Stimulated activated CD8-positive, alpha-beta memory T cell treated with anti-CD3 and anti-CD28 coated beads, Interleukin-12 subunit alpha, Interleukin-12 subunit beta, amount 100 ng/mL, for 4 hours (primary cell): Measurements from ENCODE around the gene CUL4B.
"Not testable (repeated sequence)": the region's sequence is repeated elsewhere in the genome, so short reads cannot be mapped to it uniquely, and the experiment has no call there.

Source experiments
- DNase-seq: peaks from one replicate; pipeline ENCODE4 v3.0.0-alpha.2; 2020; ENCODE audit warnings: low read depth

The CUL4B gene

DNA sequence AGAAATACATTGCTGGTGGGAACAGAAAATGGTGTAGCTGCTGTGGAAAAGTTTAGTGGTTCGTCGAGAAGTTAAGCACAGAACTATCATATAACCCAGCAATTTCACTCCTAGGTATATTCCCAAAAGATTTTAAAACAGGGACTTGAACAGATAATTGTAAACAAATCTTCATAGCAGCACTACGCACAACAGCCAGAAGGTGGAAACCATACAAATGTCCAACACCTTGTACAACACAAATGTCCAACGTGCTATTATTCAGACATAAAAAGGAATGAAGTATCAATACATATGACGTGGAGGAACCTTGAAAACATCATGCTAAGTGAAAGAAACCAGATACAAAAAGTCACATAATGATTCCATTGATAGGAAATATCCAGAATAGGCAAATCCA lies 37.9 kb downstream of the CUL4B start:
- no peak for DNase-seq

DNA sequence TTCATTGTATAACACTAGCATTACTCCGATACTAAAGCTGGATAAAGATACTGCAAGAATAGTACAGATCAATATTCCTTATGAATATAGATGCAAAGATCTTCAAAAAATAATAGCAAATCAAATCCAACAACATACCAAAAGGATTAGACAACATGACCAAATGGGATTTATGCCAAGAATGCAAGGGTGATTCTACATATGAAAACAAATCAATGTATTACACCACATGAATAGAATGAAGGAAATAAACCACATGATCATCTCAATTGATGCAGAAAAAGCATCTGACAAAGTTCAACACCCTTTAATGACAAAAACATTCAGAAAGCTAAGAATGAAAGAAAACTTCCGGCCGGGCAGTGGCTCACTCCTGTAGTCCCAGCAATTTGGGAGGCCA lies 42.8 kb downstream of the CUL4B start:
- no peak for DNase-seq

DNA sequence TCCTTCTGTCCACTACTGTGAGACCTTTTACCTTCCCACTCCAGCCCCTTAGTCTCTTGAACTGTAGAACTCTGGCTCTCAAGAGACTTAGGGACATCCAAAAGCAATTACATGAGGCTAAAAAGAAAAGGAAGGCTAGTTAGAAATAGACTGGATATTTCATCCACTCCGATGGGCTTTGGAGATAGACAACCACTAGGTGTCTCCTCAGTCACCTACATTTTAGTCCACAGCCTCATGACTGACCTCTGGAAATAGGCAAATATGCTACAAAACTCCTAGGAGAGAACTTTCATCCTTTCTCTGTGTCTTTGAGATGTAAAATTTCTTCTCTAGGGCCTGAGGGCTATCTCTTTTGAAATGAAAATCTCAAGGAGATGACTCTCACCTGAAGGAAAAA lies 46.5 kb downstream of the CUL4B start:
- no peak for DNase-seq

DNA sequence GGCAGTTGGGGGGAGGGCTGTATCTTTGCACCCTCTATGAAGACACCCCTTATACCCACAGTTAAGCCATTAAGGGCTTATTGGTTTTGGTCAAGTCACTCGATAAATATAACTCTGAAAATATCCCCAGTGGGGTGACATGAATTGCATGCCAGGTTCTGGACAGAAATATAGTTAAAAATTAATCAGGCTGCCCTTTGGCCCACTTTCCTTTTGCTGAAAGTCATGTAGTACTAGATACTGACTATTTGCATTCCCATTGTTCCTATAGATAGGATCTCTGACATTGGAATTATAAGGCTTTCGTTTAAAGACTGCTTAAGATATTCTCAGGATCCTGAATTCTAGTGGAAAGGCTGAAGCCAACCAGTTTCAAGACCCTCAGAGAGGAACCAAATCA lies 48.1 kb downstream of the CUL4B start:
- no peak for DNase-seq

DNA sequence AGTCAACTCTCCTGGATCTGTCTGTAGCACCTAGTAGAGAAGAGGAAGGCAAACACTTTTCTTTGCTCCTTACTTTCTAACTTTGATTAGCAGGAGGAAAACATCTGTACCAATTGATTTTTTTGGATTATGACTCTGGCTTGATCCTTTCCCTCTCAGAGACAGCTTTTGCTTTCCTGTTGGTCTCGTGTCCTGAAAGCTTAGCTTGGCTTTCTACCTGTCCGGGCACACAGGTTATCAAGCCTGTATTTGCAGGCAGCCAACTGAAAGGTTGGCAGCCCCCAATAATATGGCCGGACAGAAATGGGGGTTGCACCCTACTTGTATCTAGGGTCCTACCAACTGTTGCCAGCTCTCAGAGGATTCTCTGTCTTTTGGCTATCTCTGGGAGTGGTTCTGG lies 48.5 kb downstream of the CUL4B start:
- DNase-seq = no peak

DNA sequence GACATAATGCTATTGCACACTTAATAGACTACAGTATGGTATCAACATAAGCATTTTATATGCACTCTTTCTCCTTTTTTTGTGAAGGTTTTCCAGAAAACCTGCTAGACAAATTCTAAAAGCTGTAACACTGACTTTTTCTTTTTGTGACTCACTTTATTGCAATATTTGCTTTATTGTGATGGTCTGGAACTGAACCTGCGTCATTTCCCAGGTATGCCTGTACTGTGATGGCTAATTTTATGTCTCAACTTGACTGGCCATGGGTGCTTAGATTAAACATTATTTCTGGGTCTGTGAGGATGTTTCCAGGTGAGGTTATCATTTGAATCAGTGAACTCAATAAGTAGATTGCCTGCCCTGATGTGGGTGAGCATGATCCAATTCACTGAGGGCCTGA lies 56.2 kb downstream of the CUL4B start:
- DNase-seq = no peak

DNA sequence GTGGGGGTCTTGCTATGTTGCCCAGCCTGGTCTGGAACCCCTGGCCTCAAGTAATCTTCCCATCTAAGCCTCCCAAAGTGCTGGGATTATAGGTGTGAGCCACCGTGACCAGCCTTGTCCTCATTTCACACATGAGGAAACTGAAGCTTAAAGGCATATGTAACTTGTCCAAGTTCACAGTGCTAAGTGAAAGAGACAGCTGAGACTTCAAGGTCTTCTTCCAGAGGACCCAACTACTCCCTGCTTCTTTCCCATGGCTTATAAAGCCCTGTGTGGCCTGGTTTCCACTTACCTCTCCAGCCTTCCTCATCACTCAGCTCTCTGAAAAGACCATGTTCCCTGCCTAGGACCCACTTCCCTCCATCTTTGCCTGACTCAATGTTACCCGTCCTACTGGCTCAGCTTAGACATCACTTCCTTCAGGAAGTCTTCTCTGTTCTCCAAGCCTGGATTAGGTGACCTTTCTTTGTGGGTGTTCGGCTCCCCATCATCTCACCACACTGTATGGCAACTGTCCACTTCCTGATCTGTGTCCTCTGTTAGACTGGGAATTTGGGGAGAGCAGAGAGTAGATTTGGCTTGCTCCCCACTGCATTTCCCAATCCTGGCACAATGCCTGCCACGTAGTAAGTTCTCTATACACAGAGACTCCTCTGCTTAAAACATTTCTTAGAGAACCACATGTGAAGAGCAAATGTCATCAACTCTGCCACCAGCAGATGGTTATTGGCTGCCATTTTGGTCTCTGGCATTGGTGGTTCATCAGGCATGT lies 61.3 kb downstream of the CUL4B start:
- DNase-seq = no peak

DNA sequence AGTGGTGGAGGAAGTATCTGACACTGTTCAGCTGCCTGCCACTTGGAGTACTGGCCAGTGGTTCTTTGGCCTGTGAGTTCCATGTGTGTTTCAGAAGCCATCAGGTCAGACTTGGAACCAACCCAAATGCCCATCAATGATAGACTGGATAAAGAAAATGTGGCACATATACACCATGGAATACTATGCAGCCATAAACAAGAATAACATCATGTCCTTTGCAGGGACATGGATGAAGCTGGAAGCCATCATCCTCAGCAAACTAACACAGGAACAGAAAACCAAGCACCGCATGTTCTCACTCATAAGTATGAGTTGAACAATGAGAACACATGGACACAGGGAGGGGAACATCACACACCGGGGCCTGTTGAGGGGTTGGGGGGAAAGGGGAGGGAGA lies 70.6 kb downstream of the CUL4B start:
- DNase-seq = not testable (repeated sequence)

DNA sequence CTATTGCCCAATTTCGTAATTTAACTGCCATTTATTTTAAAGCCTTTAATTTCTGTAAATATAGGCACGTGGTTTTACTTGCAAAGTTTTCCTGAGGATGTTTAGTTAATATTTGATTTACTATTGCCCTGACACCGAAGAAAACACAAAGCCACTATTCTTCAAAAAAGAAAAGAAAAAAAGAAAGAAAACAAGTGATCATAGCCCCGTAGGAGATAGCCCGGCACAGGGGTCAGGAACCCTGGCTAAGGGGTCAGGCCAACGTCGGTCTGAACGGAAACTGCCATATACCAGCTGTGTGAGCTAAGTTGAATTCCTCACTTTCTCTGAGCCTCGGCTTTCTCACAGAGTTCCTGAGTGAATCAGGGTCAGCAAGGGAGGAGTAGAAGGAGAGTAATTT lies 74.0 kb downstream of the CUL4B start:
- no peak for DNase-seq

DNA sequence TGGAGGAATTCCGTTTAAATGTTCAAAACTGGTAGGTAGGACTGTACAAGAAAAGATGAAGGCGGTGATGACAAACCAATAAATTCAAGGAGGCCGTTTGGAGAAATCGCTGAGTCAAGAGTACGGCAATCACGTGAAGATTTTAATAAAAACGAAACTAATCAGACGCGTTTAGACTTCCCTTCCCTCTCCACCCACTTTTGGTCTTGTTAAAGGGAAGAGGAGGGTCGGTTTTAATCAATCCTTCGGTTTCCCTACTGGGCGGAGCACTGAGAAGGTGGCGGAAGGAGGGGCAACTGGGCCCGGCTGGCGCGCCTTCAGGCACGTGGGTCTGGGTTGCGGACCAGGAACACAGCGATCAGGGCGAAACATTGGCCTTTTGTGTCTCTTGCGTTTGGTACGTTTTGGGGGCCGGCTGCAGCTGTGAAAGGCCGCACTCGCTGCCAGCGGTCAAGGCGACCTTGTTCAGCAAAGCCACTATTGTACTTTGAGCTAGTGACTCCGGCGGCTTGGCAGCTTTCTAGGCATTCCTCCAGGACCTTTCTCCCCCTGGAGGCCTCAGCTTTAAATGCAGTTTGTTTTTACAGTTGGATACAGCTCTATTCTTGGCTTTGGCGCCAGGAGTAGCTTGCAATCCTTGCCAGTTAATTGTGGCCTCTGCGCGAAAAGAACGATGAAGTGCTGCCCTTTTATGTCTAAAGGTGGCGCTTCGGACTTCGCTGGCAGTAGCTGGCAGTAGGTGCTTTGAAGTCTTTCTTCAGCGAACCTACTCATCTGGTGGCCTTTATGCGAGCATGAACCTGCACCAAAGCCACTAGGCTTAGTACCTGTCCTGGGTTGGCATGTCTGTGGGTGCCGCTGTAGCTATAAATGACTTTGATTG lies 74.9 kb downstream of the CUL4B start:
- DNase-seq = peak; percentile 22

DNA sequence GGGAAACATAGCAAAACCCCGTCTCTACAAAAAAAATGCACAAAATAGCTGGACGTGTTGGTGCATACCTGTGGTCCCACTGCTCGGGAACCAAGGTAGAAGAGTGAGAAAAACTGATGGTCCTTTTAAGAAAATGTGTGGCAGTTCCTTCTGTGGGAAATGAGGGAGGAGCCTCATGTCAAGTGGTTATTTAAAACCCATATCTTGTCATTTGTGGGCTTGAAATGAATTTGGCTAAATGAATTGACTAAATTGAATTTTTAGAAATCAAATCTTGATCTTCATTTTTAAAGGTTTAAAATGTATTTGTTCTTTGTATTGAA lies 75.5 kb downstream of the CUL4B start:
- no peak for DNase-seq

DNA sequence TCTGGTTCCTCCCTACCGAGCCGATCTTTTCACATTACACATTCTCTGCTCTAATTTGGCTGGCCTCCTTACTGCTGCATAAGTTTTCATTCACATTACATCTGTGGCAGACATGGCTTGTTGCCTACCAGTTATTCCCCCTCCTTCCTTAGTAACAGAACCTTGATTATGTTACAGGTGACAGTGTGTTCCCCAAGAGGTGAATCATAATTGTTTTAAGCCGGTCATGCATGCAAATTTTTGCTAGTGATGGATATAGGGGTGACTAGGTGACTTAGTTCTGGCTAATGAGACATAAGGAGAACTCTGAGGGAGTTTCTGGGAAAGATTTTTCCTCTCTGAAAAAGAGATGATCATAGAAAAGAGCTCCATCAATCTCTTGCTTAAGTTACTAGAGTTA lies 83.3 kb downstream of the CUL4B start:
- DNase-seq = no peak

DNA sequence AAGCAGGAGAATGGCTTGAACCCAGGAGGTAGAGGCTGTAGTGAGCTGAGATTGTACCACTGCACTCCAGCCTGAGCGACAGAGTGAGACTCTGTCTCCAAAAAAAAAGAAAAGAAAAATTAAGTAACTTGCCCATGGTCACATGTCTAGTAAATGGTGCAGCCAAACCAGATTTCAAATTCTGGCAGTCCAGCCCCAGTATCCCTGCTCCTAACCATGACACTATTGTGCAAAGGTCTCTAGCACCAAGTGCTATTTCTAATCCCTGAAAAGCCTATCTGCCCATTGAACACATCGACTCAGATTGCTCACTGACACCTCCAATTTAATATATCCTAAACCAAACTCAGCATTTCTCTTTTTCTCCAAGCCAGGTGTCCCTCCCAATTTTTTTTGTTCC lies 84.0 kb downstream of the CUL4B start:
- no peak for DNase-seq

DNA sequence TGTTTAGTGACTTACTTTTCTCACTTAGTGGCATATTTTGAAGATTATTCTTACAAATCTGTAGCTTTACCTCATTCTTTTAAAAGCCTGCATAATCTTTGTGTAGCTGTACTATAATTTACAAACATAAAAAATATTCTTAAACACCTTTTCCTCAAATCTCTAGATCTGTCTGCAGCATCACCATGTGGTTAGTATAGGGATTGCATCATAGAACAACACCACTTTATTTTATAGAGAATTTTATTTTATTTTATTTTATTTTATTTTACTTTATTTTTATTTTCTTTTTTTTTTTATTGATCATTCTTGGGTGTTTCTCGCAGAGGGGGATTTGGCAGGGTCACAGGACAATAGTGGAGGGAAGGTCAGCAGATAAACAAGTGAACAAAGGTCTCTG lies 85.3 kb downstream of the CUL4B start:
- DNase-seq = not testable (repeated sequence)
